ENCODE measurements around the gene SPATA1.
"Not testable (repeated sequence)": the region's sequence is repeated elsewhere in the genome, so short reads cannot be mapped to it uniquely, and the experiment has no call there.

Gene SPATA1

DNA sequence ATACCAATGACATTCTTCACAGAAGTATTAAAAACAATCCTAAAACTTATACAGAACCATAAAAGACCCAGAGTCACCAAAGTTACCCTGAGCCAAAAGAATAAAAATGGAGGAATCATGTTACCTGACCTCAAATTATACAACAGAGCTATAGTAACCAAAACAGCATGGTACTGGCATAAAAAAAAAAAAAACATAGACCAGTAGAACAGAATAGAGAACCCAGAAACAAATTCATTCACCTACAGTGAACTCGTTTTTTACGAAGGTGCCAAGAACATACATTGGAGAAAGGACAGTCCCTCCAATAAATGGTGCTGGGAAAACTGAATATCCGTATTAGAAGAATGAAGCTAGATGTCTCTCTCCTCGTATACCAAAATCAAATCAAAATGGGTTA, 2.8 kb downstream of the SPATA1 start:
- no peak for DNase-seq

DNA sequence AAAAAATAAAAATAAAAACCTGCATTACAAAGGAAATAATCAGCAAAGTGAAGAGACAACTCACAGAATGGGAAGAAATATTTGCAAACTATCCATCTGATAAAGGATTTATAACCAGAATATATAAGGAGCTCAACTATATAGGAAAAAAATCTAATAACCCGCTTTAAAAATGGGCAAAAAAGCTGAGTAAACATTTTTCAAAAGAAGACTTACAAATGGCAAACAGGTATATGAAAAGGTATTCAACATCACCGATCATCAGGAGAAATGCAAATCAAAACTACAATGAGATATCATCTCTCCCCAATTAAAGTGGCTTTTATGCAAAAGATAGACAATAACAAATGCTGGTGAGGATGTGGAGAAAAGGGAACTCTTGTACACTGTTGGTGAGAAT, 4.0 kb downstream of the SPATA1 start:
- DNase-seq: peak; percentile 78 to 80

DNA sequence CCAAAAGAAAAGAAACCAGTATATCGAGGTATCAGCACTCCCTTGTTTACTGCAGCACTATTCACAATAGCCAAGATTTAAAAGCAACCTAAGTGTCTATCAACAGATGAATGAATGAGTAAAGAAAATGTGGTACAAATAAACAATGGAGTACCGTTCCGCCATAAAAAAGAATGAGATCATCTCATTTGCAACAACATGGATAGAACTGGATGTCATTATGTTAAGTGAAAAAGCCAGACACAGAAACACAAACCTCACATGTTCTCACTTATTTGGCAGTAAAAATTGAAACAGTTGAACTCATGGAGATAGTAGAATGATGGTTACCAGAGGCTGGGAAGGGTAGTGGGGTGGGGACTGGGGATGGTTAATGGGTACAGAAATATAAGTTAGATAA, 4.5 kb downstream of the SPATA1 start:
- peak; percentile 26 to 53 for DNase-seq

DNA sequence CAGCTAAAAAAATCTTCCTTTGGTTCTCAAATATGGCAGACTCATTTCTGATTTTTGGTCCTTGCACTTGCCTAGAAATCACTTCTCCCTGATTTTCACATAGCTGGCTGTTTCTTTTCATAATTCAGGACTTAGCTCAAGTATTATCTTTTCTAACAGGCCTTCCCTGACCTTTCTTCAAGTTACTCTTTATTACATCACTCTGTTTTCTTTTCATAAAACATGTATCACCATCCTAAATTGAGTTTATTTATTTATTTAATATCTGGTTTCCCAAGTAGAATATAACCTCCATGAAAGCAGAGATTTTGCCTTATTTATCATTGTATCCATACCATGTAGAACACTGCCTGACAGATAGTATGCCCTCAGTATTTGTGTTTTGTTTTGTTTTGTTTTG, 18.4 kb downstream of the SPATA1 start:
- no peak for DNase-seq

DNA sequence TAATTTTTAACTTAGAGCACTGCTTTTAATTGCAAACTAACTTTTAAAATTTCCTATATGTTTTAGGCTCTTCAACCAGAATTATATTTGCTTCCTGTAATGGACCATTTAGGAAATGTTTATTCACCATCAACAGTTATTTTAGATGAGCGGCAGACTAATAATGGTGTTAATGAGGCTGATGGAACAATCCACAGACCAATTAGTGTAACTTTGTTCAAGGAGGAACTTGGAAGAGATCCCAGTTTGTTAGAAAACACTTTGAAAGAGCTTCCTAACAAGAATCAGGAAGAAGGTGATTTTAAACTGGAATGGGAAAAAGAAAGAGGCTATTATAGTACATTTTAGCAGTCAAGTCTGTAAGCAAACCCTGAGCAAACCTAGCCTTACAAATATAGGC, 19.6 kb downstream of the SPATA1 start:
- no peak for DNase-seq

DNA sequence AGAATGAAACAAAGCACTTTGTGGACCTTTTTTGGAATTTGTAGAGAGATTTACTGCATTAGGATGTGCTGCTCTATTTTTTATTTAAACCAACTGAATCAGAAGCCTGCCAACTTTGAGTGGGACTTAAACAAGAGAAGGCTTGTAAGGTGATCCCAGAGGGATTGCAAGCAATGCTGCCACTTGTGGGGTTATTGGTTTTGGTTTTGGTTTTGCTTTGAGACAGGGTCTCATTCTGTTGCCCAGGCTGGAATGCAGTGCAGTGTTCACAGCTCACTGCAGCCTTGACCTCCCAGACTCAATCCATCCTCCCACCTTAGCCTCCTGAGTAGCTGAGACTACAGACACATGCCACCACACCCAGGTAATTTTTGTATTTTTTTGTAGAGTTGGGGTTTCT, 32.4 kb downstream of the SPATA1 start:
- no peak for DNase-seq

DNA sequence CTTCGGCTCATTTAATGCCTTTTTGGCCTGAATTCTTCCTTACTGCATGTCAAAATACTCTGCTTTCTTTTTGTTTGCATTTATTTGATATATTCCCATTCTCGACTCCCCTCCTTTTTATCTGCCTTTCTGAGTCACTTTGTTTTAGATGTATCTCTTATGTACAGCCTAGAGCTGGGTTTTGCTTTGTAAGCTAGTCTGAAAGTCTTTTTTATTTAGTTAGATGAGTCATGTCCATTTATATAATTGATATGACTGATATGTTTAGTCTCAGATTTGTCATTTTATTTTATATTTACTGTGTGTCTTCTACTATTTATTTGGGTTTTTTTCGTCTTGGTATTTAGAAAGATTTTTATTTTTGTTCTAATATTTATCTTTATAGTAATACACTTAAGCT, 33.8 kb downstream of the SPATA1 start:
- DNase-seq: no peak

DNA sequence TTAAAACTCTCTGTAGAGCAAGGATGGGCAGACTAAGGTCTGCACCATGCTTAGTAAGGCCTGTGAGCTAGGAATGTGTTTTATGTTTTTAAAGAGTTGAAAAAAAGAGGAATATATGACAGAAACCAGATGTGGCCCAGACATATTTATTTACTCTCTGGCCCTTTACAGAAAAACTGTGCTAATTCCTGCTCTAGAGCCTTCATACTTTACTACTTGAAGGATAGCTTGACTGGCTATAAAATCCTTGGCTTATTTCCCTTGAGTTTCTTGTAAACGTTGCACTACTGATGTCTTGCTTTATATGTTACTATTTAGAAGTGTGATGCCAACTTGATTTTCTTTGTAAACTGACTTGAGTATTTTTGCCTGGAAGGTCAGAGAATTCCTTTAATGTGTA, 34.6 kb downstream of the SPATA1 start:
- DNase-seq: no peak

DNA sequence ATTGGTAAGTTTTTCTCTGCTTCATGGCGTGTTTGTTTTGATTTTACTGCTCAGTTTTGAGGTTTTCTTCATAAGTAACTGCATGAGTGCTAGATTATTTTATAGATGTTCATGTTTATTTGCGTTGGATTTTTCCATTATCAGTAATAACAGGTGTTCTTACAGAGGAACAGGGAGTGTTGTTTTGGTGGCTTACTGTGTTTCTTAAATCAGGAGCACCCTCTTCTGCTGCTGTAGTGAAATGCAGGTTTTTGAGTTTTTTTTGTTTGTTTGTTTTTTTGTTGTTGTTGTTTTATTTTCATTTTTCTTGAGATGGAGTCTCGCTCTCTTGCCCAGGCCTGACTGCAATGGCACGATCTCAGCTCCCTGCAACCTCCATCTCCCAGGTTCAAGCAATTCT, 35.5 kb downstream of the SPATA1 start:
- peak in 1 of 2 experiments; percentile 6 for DNase-seq

DNA sequence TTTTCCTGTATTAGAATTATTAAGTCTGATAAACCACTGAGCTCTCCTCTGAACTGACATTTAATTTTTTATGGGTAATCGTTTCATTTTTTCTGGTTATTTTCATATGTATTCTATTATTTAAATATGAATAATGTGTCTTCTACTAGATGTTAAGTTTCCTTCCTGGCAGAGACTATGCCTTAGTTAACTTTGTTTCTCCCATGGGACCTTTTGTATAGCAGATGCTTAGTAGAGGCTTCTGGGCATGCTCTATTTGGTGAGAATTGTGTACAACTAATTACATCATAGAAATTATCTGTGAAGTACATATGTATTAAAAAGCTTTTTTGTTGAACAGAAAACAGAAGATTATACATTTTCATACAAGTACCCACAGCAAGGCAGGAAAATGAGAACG, 44.6 kb downstream of the SPATA1 start:
- DNase-seq: peak in 1 of 2 experiments; percentile 50

DNA sequence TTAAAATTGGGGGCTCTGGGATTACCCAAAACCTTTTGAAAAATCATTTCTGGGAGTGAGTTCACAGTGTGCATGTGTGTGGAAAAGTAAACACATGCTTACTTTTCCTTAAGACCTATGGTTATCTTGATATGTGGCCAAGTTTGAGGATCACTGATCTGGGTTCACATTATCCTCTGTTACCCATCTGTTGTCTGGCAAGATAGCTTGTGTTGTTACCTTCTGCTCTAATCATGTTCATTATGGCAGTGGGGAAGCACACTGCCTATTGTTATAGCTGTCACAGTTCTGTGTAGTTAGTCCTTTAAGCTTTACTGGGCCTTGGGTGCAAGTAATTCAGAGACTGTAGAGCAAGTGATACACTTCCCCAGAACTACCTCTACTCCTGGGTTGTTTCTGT, 63.0 kb downstream of the SPATA1 start:
- DNase-seq: no peak

DNA sequence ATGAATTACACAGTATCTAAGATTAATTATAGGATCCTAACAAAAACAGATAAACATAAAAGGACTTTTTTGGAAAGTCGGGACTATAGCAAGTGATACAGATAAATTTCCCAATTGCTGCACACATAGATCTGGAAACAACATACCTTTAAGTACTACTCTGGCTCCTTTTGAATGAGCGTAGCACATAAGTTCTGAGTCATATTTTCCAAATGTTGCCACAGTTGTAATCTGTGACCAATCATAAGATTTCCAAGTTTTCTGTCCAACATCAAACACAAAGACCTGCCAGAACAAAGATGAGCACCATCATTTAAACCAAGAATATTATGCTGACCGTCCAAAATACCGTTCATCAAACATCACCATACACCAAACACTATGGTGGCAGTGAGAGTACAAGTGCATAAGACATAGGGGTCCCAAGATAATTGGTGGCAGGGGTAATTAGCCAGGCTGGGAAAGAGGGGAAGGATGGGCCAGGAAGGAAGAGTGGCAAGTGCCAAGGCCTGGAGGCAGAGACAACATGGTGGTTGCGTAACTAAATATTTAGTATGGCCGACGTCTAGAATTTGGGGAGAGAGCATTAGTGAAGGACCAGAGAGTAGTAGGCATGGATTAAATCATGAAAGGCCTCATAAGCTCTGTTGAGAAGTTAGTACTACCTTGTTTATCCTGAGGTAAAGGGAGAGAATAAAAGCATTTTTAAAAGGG, 64.4 kb downstream of the SPATA1 start:
- DNase-seq: no peak

DNA sequence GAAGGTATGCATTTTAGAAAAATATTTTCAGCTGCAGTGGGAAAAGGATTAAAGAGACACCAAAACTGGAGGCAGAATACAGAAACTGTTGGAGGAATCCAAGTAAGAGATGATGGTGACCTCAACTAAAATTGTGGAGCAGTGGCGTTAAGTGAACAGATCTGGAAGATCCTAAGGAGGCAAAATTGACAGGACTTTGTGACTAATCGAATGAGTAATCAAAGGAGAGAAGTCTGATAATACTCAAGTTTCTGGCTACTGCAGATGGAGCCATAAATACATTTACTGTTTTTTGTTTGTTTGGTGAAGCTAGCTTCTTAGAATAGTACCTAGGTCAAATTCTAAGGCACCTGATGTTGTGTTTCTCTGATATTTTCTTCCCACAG, 65.0 kb downstream of the SPATA1 start:
- DNase-seq: no peak

DNA sequence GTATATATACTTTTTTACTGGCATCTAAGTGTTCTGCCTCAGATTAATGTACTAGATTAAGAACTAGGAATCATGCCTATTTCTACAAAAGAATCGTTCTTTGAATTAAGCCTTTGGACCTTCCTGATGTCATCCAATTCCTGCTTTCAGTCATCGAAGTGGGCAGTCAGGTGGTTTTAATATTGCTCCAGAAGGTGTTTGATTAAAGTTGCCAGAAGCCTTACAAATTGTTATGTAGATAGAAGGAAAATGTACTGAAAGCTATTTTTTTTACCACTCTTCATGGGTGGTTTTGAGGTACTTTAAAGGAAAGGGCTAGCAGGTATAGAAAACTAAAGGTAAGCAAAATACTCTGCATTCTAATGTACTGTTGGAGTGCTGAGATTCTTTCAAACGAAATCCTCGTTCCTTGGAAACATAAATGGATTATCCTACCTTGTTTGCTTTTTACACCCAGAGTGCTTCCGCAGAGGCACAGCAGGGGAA, 67.3 kb downstream of the SPATA1 start:
- DNase-seq: no peak

DNA sequence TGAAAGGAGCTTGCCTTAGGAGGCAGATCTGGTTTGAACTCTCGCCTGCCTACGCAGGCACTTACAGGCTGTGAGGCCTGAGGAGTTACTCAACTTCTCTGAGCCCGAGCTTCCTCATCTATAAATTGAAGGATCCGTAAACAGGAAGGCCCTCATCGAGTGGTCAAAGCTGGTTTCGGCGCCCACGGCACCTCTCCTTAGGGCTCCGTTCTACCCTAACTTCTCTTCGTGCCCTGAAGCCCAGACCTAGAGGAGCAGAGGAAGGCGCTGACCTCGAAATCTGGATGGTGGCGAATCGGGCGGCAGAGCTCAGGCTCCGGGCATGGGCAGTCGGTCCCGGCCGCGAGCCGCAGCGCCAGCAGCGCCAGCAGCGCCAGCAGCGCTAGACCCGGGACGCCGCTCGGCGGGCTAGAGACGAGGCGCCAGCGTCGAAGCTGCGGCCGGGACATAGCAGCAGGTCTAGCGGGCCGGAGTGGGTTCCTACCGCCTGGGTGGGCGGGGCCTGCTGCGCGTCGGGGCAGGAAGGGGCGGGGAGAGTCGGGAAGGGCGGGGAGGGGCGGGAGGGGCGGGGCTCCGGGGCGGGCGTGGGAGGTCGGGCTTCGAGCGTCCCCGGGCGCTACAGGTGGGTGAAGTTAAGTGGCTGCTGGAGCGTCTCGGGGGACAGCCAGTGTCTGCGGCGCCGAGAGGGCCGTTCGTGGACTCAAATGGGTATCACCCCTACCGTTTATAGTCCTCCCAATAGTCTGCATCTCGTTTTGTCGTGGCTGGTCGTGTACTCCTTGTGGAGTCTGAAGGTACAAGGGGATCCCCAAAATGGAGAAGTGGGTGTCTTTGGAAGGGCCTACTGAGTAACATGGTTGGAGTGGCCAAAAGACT, 68.0 kb downstream of the SPATA1 start, which contains the start of gene CTBS:
CTBS (minus strand) TSS at position 474 of the 876 bp plus-strand sequence; CDS start at position 449, 25 bp downstream.
- DNase-seq: peak; percentile 53 to 94

DNA sequence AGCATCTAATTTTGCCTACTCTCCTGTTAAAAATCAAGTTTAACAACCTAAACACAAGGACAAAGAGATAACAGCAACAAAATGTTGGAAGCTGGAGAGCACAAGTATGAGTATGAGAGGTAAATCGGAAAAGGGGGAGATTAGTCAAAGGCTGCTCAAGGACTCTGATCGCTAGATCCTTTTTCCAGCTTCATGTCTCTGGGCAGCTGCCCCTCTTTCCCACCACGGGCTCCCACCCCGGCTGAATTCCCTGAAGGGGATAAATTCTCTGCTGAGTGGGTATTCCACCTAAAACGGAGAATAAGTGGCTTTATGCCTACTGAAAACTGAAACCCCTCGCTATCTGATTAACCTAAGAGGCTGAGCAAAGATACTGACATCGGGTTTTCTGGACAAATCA, 68.8 kb downstream of the SPATA1 start:
- no peak for DNase-seq

DNA sequence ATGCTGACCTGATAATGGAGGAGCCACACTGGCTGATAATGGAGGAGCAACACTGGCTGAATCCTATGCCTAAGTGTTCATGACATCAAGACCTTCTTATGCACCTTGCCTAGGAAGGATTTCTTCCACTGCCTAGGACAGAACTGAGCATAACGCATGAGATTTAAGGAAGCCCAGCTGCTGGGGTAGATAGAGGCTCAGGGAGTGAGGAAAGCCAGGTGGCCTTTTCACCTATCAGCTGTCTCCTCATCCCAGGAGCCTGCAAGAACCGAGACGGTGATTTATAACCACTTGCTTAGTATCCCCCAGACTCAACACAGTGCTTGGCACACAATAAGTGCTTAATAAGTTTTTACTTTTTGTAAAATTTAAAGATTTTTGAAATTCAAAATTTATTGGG, 75.5 kb downstream of the SPATA1 start:
- DNase-seq: no peak

DNA sequence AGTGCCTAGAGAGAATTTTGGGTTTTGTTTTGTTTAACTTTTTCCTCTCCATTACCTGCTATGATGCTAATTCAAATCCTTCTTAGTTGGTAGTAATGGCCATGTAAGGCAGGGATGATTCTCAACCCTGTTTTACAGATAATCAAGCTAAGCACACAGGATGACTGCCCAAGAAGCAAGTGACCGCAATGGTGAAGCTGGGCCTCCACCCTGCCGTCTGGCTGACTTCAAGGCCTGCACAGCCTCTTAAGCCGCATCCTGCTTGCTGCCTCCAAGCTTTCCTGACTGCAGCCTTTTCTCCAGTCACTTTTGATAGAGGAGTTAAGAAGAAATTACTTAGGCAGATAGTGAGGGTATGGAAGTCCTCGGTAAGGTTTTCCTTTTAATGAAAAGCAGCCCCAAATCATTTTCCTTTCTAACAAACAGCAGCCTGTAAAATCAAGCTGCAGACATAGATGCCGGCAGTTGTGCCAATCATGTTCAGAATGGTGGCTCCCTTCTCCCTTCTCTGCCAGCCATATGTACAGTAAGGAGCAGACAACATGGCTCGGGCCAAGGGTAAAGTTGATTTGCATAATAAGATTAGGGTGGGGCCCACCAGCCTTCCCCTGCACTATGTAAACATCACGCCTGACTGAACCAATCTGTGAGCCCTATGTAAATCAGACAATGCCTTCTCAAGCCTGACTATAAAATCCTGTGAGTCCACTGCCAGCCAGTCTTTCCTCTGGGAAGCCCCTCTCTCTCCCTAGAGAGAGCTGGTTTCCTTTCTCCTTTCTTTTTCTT, 76.8 kb downstream of the SPATA1 start:
- DNase-seq: peak; percentile 97

DNA sequence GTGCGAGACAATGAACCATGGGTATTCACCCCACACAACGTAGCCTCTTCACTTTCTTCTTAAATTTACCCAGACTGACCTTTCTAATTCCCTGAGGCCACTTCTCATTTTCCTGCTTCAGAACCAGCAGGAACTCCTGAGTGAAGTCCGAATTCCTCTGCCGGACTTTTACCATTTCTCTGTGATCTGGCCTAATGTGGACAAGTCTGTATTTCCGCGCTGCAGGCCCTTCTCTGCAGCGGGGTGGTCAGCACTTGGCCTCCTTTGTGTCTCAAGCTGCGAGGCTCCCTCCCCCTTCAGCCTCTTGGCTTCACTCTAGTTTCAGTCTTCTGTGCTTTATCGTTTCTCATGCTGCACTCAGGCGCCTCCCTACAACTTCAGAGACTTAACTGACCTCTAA, 77.5 kb downstream of the SPATA1 start:
- DNase-seq: peak in 1 of 2 experiments; percentile 31

DNA sequence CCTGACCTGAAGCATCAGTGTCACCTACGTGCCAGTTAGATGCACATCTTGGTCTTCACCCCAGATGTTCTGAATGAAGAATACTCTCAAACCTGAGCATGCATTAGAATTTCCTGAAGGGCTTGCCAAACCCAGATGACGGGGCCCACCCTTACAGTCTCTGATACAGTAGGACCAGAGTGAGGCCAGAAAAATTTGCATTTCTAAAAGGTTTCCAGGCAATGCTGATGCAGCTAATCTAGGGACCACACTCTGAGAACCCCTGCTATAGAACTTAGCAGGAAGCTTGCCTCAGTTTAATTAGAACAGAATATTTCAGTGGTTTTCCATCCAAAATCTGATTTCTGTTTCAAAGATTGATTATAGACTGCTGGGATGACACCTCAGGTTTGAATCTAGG, 77.9 kb downstream of the SPATA1 start:
- DNase-seq: peak; percentile 16 to 48

DNA sequence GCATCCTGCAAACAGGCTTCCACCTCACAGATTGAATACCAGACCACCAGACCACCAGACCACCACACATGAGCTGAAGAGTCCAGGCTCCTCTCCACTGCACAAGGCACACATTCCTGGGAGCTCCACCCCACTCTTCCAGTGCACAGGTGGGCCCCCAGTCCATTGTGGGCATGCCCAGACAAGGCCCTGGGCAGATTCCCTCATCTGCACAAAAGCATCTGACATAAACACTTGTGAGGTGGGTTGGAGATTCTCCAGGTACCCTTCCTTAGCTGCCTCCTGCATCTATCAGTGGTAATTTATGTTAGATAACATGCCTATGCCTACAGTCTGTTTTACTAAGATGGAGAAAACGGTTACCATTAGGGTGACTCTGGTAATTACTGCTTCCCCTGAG, 79.6 kb downstream of the SPATA1 start:
- DNase-seq: no peak

DNA sequence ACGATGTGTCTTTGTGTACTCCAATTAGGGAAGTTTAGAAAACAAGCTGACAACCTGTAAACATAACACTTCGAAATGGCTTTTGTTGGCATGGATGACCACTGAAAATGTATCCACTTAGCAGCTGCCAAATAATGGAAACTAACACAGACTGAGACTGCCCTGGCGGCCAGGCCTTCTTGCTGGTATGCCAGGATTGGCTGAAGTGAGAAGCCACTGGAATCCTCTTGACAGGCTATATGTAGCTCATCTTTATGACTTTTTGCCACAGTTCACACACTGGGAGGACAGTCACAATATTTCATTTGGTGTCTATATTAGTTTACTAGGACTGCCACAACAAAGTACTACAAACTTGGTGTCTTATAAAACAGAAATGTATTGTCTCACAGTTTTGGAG, 80.9 kb downstream of the SPATA1 start:
- no peak for DNase-seq

DNA sequence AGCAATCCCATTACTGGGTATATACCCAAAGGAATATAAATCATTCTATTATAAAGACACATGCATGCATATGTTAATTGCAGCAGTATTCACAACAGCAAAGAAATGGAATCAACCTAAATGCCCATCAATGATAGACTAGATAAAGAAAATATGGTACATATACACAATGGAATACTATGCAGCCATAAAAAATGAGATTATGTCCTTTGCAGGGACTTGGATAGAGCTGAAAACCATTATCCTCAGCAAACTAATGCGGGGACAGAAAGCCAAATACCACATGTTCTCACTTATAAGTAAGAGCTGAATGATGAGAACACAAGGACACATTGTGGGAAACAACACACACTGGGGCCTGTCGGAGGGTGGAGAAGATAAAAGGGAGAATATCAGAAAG, 88.8 kb downstream of the SPATA1 start:
- DNase-seq: not testable (repeated sequence)
